Activated effector memory CD4-positive, alpha-beta T cell treated with Interleukin-2 at 50 U/mL for 16 hours (primary cell): Measurements from ENCODE around the gene NME9.

Source experiments
- DNase-seq: peaks from one replicate; pipeline ENCODE4 v3.0.0-alpha.2; 2020

Gene NME9

DNA sequence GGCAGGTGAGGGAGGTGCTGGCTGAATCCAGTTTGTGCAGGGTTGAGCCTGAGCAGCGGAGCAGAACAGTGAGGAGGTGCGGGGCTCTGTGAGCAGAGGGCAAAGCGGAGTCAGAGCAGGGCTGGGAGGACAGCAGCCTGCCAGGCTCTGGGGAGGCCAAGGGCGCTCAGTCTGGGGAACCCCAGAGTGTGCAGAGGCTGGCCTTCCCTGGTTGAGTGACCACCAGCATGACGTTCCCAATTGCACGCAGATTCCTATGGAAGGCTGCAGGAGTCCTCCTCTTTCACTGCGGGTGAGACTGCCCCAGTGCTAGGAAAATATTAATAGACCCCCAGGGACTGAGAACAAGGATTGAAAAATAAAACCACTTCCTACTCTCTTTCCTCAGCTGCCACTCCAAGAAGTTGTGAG is 31.9 kb upstream of the NME9 start:
- no peak for DNase-seq

DNA sequence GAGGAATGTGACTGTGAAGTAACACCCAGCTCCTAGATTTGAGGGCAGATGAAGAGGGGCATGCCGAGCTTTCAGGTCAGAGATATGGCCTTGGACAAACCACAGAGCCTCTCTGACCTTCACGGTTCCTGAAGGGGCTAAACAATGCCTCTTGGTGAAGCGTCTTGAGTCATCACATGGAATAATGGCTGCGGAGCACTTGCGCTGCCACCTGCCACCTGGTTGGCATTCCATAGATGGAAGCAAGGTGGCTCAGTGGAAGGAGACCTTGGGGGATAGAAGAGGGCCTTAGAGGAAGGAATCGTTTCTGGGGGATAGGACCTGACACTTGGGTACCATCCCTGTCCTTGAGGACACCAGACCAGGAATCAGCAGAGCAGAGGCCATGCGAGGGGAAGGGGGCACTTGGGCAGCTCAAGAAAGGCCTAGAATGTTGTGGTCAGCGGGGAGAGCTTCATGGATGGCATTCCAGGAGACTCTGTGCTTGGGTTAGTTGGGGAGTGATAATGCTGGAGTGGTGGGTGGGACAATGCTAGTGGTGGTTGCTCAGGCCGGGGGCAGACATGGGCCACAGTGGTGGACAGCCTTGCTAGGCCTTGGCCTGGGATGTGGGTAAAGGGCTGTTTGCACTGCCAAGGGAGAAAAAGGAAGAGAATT is 31.3 kb upstream of the NME9 start:
- no peak for DNase-seq

- no peak for DNase-seq
Observed at GRCh38 chr3:138359919-138360868, 30.5 kb upstream of the NME9 start.

DNA sequence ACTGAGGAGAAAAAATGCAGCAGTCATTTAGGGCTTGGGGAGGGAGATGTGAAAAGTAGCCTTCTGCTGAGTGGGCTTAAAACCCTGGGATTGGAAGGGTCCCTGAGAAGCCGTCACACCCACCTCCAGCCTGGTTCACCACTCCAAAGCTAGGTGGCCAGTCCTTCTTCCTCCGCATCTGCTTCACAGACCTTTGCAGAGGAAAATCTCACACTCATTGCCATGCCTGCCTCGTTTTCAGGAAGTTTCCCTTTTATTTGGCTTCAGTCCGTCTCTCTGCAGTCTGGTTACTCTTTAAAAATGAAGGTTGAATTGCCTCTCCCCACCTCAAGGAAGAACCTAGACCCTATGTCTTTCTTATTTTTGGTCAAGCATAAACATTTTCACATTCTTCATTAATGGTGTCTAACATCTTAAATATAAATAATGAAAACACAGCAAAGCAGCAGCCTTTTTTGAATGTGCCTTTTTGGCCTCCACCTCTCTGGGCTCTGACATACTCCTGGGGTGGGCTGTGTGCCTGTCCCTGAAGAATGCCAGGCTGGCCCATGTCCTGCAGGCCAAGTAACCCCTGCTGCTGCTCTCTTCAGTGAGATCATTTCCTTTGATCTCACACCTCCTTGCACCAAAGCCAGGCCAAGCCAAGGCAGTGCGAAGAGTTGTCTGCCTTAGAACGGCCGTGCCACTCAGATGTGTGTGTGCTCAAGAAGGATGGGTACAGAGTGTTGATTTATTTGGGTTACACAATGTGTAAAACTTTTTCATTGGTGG is 29.7 kb upstream of the NME9 start:
- DNase-seq, result no peak

- no peak for DNase-seq
Observed at GRCh38 chr3:138356730-138357405, 27.2 kb upstream of the NME9 start.

GRCh38 chr3:138355071-138355470 is 25.4 kb upstream of the NME9 start:
- DNase-seq, result no peak

- DNase-seq, result no peak
Observed at GRCh38 chr3:138354376-138354775, 24.7 kb upstream of the NME9 start.

DNA sequence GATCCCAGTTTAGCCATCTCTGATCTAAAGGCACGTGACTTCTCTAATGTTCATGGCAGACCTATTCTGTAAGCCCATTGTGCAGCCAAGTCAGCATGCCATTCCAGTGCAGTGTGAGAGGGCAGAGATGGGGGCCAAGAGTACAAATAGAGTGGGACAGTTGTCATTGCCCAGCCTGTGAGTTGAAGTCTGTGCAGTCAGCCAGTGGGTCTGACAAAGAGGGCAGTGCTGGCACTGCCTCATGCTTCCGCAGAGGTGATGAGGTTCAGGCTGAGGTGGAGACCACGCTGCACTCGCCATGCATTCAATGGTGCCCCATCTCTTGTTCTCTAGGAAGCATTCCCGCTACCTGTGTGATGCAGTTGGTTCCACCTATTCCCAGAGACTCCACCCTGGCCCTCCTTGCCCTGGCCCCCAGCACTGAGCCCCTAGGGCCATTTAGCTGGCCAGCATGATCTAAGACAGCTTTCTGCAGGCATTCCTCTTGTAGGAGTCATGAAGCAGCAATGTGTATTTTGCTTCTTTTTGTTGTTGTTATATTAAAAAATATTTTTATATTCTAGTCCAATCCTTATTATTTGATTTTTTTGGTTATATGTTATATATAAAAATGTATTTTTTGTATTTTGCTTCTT is 22.4 kb upstream of the NME9 start:
- DNase-seq, result no peak

- no peak for DNase-seq
Observed at GRCh38 chr3:138351151-138351550, 21.5 kb upstream of the NME9 start.

GRCh38 chr3:138349926-138350665 is 20.4 kb upstream of the NME9 start:
- DNase-seq, result no peak

DNA sequence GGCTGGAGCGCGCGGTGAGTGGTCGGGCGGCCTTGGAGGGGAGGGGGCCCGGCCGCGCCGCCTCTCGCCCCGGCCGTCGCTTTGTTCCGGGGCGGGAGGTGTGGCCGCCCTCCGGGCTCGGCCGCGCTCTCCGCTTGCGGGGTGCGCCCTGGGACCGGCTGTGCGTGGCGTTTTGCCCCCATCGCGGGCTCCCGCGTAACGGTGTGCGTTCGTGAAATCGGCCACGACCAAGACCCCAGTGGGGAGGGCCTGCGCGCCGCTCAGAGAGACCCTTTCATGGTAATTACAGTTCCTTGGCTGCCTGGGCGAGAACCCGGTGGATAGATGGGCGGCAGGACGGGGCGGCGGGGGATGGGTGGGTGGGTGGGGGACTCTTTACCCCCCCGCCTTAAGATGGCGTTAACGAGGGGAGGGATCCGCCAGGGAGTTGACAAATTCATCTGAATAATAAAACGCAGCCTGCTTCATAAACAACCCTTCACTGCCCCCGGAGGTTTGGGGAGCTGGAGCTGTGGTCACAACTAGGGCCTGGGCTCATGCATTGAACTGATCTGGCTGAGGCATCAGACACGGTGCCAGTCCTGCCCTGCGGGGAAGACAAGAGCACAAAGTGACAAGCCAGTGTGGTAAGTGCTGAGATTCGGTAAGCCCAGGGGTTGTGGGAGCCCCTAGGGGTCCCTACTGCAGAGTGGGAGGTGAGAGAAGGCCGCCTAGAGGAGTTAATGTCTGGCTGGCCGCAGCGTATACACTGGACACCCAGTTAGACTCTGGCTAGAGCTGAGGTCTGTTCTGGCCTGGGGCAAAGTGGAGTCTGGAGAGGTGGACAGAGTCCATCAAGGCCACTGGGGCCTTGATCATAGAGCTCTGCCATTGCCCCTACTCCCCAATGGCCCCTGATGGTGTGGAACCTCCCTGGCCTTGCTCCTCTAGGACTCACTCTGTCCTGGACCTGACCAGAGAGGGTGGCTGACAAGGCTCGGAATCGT is 19.4 kb upstream of the NME9 start:
- no peak for DNase-seq

- DNase-seq, result no peak
Observed at GRCh38 chr3:138347960-138348753, 18.5 kb upstream of the NME9 start, which contains the start of gene MRAS. Gene MRAS (plus strand): TSS chr3:138348579. CDS start chr3:138372884, 24,305 bp downstream.

- DNase-seq, result no peak
Observed at GRCh38 chr3:138344754-138345153, 15.1 kb upstream of the NME9 start.

GRCh38 chr3:138340511-138340910 is 10.9 kb upstream of the NME9 start:
- no peak for DNase-seq

- no peak for DNase-seq
Observed at GRCh38 chr3:138338811-138339210, 9.2 kb upstream of the NME9 start.

- DNase-seq, result no peak
Observed at GRCh38 chr3:138338244-138338643, 8.6 kb upstream of the NME9 start.

- DNase-seq, result no peak
Observed at GRCh38 chr3:138336454-138336999, 6.9 kb upstream of the NME9 start.

DNA sequence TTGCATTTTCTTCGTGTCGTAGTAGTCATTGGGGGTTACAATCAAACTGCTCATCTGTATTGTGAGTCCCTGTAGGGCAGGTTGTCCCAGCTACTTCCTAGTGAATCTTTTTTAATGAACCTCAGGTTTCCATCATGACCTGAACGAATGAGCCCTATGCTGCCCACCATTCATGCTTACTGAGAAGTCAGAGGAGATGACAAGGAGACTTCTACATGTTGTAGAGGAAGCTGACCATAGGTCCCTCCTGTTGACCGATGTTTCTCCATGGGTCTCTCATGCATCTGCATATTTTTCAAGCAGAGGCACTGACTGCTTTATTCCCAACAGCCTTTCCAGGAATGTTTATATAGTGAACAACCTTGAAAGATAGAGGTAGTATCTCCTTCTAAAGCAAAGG is 5.0 kb upstream of the NME9 start:
- DNase-seq, result no peak

DNA sequence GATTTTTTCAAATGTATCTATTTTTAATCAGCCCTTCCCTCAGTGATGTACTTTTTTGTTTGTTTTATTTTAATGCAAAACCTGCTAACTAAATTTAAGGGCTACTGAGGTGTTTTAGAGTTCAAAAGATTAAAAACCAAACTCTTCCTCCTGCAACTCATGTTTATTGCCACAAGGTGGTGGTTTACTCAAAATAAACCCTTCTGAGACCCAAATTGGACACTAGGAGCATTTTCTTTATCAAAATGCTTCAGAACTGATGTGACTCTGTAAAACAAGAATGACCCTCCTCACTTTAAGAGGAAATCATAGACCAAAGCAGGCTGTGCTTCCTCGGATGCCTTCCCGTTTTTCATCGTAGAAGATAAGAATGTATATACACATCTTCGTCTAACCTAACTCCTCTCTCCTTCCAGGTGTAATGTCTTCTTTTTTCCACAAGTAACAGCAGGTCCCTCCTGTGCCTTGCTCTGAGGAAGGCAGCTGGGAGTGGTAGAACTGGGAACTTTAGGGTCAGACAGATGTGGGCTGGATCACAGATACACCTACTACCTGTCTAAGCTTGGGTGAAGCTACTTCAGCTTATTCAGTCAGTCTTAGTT is 2.9 kb upstream of the NME9 start:
- no peak for DNase-seq
